Progenitor cell of endocrine pancreas (in vitro differentiated cells): ENCODE data around the gene ASB4. TPM values are rescaled to one million over a fixed set of nuclear protein-coding genes. Genes with fewer than 3 reads are reported as not detected.
"Not testable (repeated sequence)": the region's sequence is repeated elsewhere in the genome, so short reads cannot be mapped to it uniquely, and the experiment has no call there.

Experiments used
- DNase-seq: peaks from one replicate; pipeline ENCODE4 v3.0.0; 2021; ENCODE audit warnings: low spot score; ENCODE audit not compliant: unreplicated experiment
- H3K27ac Mint-ChIP-seq: 2 replicates; pipeline ENCODE4 v1.8.0; 2021; ENCODE audit warnings: mild to moderate bottlenecking, moderate library complexity, mixed read lengths
- H3K27me3 Mint-ChIP-seq: 2 replicates; pipeline ENCODE4 v1.8.0; 2021; ENCODE audit warnings: mixed read lengths
- H3K36me3 Mint-ChIP-seq: 2 replicates; pipeline ENCODE4 v1.8.0; 2022; ENCODE audit warnings: mixed read lengths; ENCODE audit not compliant: insufficient read depth
- H3K4me1 Mint-ChIP-seq: 2 replicates; pipeline ENCODE4 v1.8.0; 2021; ENCODE audit warnings: low read depth, mixed read lengths
- H3K4me3 Mint-ChIP-seq: 2 replicates; pipeline ENCODE4 v1.8.0; 2021; ENCODE audit warnings: low read depth, mild to moderate bottlenecking, moderate library complexity, mixed read lengths
- H3K9me3 Mint-ChIP-seq: 2 replicates; pipeline ENCODE4 v1.8.0; 2021; ENCODE audit warnings: low read depth, mixed read lengths
- CTCF ChIP-seq: fragments of 200-600 bp; sonication (generic); IDR thresholded peaks from one replicate; pipeline ENCODE4 v1.5.0; 2021; ENCODE audit warnings: antibody characterized with exemption, mild to moderate bottlenecking; ENCODE audit not compliant: unreplicated experiment
- total RNA-seq: library from RNA; stranded (reverse); gene quantifications from 2 replicates; pipeline ENCODE4 v1.2.1, GENCODE V29; 2021

Gene ASB4
- total RNA-seq, 1 donor from 2014 or later, result not detected

GRCh38 chr7:95546647-95547046 lies 60.9 kb downstream of the ASB4 start:
- DNase-seq, result no peak
- H3K36me3 Mint-ChIP-seq, result no peaks in the 10 kb centered on the region

GRCh38 chr7:95547361-95548348 lies 61.9 kb downstream of the ASB4 start:
- Mint-ChIP-seq H3K9me3 (no peaks in the 10 kb centered on the region), H3K4me1 (peaks cover 34% of the 10 kb centered on the region), H3K36me3 (no peaks in the 10 kb centered on the region), H3K27ac (no peak overlapping the region), H3K27me3 (no peaks in the 10 kb centered on the region), H3K4me3 (no peak overlapping the region)
- TF ChIP-seq CTCF, result no peak
- no peak for DNase-seq

More at GRCh38 chr7:95546647-95547046, 60.9 kb downstream of the ASB4 start:
- H3K27ac Mint-ChIP-seq, result no peak overlapping the region
- H3K4me1 Mint-ChIP-seq, result peaks cover 34% of the 10 kb centered on the region
- H3K4me3 Mint-ChIP-seq, result no peak overlapping the region
- TF ChIP-seq CTCF, result no peak
- H3K27me3 Mint-ChIP-seq, result no peaks in the 10 kb centered on the region
- no peaks in the 10 kb centered on the region for H3K9me3 Mint-ChIP-seq

GRCh38 chr7:95549818-95550529 lies 64.2 kb downstream of the ASB4 start:
- Mint-ChIP-seq H3K27ac (no peak overlapping the region), H3K4me1 (peaks cover 32% of the 10 kb centered on the region), H3K9me3 (no peaks in the 10 kb centered on the region), H3K4me3 (no peak overlapping the region), H3K27me3 (no peaks in the 10 kb centered on the region), H3K36me3 (no peaks in the 10 kb centered on the region)
- no peak for DNase-seq
- TF ChIP-seq CTCF, result no peak

GRCh38 chr7:95550546-95550945 lies 64.8 kb downstream of the ASB4 start:
- Mint-ChIP-seq H3K36me3 (no peaks in the 10 kb centered on the region), H3K27me3 (no peaks in the 10 kb centered on the region), H3K27ac (no peak overlapping the region), H3K9me3 (no peaks in the 10 kb centered on the region), H3K4me3 (no peak overlapping the region), H3K4me1 (peaks cover 26% of the 10 kb centered on the region)
- no peak for DNase-seq
- no peak for TF ChIP-seq CTCF

- not testable (repeated sequence) for DNase-seq, H3K27me3 Mint-ChIP-seq, H3K9me3 Mint-ChIP-seq, H3K36me3 Mint-ChIP-seq, H3K27ac Mint-ChIP-seq, H3K4me3 Mint-ChIP-seq
- peaks cover 17% of the 10 kb centered on the region for H3K4me1 Mint-ChIP-seq
These were observed 66.5 kb downstream of the ASB4 start for GRCh38 chr7:95552010-95552926.
